Iris pigment epithelial cell (primary cell): ENCODE measurements around the gene INS.
"Not testable (repeated sequence)": the region's sequence is repeated elsewhere in the genome, so short reads cannot be mapped to it uniquely, and the experiment has no call there.

Source experiments
- DNase-seq: peaks from one replicate; pipeline ENCODE4 v3.0.0-alpha.2; 2011; ENCODE audit warnings: low read depth

Gene INS

DNA sequence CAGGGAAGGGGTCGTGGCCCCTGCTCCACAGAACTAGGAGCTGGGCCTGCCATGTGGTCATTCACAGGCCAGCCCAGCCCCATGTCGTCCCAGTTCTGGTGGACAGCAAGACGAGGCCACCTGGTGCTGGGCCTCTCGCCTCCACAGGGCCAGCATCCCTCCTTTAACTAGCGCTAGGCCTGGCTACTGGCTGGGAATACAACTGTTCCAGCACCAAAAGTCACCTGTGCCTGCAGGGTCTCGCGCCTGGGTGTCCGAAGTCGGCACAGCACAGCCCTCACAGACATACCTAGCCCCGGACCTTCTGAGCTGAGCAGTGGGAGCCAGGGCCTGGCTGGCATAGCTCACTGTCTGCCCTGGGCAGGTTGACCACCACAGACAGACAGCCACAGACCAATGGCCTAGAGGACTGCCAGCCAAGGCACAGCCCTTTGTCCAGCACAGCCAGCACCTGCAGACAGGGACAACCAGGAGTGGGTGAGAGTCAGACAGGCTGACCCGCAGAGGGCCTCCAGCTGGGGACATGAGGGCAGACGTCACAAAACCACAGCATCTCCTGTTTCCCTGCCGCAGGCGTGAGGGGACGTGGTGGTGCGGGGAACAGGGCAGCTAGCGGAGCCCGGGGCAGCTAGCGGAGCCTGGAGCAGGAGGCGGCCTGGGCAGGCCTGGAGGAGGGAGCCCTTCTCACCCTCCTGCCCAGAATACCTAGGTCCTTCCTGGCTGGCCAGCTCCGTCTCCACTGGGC, 37.8 kb upstream of the INS start:
- no peak for DNase-seq

DNA sequence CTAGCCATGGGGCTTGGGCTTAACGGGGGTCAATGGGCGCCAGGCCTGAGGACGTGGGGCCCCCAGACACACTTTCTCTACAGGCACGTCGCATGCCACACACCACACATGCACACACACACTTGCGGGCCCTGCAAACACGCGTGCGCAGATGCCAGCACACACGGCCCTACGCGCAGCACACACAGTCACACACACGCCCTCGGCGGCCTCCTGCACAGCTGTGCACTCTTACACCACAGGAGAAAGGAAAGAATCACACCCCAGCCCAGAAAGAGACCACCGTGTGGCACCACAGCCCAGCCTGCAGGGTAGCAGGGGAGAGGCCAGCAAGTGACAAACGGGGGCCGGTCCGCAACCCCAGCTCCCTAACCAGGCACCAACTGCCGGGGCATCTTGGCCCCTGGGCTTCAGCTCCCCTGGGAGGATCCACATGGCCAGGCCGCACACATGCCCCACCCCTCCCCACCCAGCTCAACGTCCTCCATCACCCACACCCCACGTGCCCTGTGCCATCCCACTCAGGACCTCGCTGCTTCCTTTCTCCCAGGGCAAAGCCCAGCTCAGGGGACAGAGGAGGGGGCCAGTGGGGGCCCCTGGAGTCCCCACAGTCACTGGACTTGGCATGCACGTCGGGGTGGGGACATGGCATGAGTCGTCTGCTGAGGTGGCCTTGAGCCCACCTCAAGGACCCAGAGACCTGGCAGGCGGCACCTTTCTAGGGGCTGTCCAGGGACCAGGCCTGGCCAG, 36.9 kb upstream of the INS start:
- DNase-seq = no peak

- peak; percentile 61 for DNase-seq
Measured at GRCh38 chr11:2196970-2197770, 36.2 kb upstream of the INS start.

DNA sequence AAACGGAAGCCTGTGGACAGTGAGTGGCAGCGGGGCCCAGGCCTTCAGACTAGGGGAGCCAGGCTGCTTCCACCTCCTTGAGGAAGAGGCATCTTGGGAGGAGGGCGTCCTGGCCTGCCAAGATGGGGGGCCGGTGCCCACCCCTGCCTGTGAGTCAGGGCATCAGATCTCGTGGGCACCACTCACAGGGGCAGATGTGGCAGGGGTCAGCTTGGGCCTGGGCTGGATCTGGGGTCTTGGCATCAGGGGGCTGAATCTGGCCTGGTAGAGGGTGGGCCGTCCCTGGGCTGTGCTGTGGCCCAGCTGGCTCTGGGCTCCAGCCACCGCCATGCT, 34.7 kb upstream of the INS start:
- no peak for DNase-seq

DNA sequence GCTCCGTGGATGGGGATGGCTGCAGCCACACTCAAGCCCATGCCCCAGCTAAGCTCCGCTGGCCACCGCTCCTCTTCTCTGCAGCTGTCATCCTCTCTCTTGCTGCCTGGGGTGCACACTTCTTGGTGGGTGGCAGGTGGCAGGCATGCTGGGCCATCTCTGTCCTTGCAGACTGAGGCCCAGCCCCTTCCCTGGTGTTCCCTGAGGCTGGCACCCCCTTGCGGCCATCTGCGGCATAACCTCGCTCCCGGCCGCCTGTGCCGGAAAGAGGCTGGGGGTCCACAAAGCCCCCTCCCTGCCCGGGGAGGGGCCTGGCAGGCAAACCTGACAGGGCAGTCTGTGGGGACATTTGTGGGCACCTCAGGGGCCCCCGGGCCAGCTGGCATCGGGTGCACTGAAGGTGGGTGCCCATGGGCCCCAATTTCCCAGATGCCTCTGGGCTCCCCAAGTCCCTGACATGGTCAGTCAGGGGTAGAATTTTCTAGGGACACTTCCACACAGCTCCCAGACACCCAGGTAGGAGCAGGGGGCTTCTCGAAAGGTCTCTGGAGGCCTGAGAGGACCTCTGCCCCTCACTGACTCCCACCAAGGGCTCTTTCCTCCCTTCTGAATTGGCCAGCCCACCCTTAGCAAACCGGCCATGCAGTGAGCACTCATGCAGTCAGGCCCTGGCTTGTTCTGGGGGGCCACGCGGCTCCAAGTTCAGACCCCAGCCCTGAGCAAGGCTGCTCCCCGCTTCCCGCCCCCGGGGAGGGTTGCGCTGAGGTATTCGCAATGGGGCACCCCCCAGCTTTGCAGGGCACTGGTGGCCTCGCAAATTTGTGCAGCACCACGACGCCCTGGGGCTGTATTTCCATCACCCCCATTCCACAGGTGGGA, 34.1 kb upstream of the INS start:
- DNase-seq = peak; percentile 17

DNA sequence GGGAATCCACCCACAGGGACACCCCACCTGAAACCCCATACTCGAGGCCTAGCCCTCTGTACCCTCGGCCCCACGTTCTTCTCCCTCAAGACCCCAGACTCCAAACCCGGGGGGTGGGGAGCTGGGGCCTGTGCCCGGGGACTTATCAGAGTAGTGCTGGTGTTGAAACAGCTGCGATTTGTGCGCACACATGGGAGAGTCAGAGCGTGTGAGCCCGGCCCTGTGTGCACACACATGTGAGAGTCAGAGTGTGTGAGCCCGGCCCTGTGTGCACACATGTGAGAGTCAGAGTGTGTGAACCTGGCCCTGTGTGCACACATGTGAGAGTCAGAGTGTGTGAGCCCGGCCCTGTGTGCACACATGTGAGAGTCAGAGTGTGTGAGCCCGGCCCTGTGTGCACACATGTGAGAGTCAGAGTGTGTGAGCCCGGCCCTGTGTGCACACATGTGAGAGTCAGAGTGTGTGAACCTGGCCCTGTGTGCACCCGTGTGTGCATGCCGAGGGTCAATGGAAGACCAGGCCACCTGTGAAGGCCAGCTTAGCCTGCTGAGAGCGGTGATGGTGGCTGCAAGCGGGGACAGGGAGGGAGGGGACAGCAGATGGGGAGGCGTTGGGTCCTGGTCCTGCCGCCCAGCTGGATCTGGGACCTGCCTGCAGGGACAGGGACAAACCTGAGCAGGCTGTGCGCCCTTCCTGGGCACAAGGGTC, 33.0 kb upstream of the INS start:
- DNase-seq = not testable (repeated sequence)

DNA sequence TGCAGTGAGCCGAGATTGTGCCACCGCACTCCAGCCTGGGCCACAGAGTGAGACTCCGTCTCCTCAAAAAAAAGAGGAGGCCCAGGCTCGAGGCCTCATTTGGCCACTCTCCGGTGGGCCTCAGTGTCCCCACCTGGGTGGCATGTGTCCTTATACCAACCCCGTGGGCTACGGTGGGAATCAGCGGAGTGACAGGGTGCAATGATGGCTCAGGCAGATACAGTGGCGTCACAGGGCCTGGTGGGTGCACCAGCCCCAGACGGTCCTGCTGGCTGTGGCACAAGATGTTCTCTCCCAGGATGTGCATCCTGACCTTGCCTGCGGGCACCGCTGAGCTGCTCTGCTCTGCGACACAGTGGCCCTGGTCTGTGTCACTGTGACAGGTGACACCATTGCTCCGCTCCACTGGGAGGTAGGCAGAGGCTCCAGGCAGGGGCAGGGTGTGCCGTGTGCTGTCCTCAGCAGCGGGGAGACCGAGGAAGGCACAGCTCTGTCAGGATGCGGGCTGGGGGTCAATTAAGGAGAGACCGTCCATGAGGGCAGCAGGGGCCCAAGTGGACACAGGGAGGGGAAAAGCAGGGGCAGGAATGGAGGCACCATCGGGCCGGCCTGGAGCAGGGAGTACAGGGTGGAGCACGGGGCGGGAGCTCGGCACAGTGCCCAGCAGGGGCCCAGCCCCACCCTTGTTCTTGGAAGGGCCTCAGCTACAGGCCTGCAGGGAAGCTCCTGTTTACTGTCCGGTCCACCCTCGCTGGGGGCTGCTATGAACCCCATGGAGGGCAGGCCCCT, 32.3 kb upstream of the INS start:
- no peak for DNase-seq

DNA sequence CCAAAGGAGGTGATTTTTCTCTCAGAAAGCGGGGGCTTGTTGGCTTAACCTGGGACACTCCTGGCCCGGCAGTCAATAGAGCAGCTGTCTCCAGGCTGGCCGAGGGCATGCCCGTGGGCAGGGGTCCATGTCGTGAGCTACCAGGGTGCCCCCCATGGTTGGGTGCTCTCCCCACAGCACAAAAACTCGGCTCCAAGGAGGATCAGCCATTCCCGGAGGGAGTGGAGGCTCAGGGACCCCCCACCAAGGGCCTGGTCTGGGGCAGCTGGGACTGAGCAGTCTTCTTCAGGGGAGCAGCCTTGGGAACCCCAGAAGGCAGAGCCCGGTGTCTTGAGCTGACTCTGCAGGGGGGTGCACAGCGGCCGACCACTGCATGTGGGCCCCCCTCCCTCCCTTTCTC, 31.4 kb upstream of the INS start:
- no peak for DNase-seq

GRCh38 chr11:2191883-2192282, 30.9 kb upstream of the INS start:
- DNase-seq = no peak

DNA sequence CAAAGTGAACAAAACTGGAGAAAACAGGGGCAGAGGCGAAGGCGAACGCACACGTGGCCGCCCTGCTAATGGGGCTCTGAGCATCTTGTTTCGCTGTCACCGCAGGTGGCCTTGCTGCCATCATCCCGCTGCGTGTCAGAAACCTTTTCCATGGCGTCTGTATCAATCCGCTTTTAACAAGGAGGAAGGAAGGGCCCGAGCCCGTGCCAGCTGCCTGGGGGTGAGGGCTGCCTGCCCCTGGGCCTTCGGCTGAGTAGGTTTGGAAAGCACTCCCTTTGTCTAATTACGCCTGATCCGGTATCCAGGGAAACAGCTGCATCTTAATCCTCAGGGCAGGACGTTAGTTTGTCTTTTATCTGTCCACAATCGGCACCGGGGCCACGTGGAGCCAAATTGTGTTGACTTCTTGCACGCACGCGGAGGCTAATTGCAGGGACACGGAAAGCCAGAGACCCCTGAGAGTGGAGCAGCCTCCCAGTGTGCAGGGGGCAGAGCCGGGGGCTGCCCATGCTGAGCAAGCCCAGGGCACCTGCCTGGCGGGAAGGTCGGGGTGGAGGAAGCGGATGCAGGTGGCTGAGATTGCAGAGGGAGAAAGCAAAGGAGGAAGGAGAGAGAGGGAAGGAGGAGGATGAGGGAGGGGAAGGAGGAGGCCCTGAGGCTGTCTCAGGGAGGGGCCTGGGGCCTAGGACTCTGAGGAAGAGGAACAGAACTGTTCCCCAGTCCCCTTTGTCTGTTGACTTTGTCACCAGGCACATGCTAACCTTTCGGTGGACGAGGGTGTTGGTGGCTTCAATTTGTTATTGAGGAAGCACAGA, 29.9 kb upstream of the INS start:
- DNase-seq = no peak

DNA sequence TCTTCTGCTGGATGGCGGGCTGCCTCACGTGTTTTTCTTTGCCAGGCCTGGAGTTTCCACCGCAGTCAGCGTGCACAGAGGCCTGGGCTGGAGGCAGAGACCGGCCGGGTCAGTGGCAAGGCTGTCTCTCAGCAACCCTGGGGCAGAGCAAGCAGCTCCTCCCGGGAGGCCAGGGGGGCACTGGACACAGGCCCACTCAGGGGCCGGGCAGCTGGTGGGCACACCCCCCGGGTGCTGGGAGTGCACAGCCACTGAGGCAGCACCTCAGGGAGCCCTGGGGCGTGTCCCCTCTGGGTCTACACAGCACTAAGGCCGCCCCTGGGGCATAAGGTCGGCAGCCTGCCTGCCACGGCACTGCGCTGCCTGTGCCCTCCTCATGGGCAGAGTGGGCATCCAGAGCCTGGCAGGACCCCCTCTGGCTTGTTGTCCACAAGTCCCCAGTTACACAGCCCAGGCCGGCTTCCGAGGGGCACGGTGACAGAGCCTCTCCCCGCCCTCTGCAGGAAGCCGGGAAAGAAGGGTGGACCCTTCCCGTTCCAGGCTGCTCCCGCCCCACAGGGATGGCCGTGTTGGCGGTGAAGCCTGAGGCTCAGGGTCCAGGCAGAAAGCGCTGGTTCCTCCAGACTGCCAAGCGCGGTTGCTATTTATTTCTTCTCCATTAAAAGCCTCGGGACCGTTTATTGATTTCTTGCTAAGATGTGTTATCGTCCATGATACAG, 29.1 kb upstream of the INS start:
- no peak for DNase-seq

- no peak for DNase-seq
Measured at GRCh38 chr11:2188745-2189144, 27.7 kb upstream of the INS start.

- no peak for DNase-seq
Measured at GRCh38 chr11:2187280-2187707, 26.3 kb upstream of the INS start.

GRCh38 chr11:2186669-2187279, 25.8 kb upstream of the INS start:
- peak; percentile 16 for DNase-seq

DNA sequence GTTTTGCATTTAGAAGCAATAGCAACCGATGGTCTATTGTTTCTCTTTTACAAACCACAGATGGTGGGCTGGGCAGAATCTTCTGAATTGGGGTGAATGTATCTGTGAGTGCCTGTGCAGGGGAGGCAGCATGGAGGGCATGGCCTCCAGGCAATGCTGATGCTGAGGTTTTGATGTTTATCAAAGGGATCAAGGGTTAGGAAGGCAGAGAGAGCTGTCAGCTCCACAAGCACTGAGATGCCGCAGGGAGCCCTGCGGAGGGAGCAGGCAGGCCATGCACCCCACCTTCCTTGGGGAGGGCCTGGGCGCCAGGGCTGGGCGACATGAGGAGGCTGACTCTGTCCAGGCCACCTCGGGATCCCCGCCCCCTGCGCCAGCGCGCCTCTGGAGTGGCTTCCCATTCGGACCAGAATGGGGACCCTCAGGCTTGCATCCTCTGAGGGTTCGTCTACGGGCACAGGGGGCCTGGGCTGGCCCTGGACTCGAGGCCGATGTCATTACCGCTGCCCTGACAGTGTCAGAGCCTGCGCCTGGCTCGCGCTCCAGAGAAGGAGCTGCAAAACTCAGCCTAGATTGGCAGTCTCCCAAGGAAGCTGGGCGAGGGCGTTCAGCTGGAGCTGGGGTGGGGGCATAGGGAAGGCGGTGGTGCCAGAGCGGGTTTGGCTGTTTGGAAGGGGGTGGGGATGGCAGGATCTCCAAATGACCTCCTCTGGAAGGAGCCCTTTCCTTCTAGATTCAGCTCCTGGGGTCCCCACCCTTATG, 24.5 kb upstream of the INS start:
- DNase-seq = no peak

DNA sequence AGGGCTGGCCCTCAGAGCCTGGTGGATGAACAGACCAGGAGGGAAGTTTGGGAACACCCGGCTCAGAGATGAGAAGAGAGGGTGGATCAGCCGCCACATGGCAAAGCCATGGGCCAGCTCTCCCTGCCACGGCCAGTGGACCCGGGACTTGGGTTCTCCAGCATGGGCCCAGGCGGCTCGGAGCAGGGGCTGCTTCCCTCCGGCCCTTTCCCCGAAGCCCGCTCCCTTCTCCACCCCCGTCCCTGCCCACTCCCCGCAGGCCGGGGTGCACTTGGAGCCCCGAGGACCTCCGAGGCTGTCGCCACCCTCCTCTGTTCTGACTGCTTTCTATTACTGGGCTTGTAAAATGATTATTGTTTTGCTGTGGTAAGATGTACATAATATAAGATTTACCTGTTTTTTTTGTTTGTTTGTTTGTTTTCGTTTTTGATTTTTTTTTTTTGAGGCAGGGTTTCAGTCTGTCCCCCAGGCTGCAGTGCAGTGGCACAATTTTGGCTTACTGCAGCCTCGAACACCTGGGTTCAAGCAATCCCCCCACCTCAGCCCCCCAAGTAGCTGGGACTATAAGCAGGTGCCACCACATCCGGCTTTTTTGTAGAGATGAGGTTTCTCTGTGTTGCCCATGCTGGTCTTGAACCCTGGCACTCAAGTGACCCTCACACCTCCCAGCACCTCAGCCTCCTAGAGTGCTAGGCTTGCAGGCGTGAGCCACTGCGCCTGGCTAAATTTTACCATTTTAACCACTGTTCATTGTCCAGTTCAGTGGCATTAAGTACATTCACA, 21.9 kb upstream of the INS start:
- no peak for DNase-seq

DNA sequence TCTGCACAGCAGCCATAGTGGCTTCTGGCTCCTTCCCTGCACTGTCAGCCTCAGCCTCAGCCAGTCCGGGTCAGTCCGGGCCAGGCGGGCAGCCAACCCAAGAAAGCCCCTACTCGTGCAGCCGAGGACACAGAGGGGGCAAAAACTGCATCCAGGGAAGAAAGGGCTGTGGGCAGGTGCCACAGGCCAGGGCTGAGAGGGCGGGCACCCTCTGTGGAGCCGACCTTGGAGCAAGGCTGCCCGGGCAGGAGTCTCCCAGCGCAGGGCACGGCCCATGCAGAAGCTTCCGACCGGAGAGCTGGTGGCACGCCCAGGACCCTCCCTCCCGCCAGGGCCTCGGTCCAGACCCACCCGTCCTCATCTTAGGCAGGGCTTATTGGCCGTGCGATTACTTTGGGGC, 21.1 kb upstream of the INS start:
- no peak for DNase-seq
